ENCODE results near the gene CCDC80.
"Not testable (repeated sequence)": the region's sequence is repeated elsewhere in the genome, so short reads cannot be mapped to it uniquely, and the experiment has no call there.

Gene CCDC80

DNA sequence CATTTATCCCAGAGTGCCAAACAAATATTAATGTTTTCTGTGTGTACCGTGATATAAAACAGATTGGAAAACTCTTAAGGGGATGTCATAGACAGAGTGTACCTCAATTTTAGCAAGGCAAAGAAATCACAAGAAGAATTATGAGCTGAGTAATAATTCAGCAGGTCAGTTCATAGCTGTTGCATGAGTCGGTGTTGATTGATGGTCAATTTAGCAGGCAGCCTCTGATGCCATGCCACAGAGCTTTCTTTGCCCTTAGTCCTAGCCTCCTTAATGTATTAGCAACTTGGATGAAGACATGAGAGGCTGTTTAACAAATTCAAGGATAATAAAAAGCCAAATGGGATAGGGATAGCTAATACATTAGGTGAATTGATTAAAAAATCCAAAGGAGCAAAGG lies 72.3 kb downstream of the CCDC80 start:
- TF ChIP-seq, protein P1, sequence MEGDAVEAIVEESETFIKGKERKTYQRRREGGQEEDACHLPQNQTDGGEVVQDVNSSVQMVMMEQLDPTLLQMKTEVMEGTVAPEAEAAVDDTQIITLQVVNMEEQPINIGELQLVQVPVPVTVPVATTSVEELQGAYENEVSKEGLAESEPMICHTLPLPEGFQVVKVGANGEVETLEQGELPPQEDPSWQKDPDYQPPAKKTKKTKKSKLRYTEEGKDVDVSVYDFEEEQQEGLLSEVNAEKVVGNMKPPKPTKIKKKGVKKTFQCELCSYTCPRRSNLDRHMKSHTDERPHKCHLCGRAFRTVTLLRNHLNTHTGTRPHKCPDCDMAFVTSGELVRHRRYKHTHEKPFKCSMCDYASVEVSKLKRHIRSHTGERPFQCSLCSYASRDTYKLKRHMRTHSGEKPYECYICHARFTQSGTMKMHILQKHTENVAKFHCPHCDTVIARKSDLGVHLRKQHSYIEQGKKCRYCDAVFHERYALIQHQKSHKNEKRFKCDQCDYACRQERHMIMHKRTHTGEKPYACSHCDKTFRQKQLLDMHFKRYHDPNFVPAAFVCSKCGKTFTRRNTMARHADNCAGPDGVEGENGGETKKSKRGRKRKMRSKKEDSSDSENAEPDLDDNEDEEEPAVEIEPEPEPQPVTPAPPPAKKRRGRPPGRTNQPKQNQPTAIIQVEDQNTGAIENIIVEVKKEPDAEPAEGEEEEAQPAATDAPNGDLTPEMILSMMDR (conservative IDR thresholded peaks at IDR 0.05; ENCODE audit: low read depth, low read length) = no peak
- Histone ChIP-seq H3K27me3 (ENCODE audit: insufficient read depth, low read depth) (no peaks in the 10 kb centered on the region), H3K9ac (no peak overlapping the region), H3K4me2 (no peak overlapping the region), H3K4me3 (IDR thresholded peaks at IDR 0.05; ENCODE audit: insufficient read depth, low read depth, low read length) (no peak overlapping the region), H3K36me3 (ENCODE audit: insufficient read depth) (no peaks in the 10 kb centered on the region), H2AFZ (ENCODE audit: low read depth) (no peak overlapping the region), H3K79me2 (ENCODE audit: insufficient read depth, low read depth) (no peaks in the 10 kb centered on the region; the same call in 1 of the 2 replicates), H3K27ac (no peak overlapping the region), H3K4me1 (ENCODE audit: low read depth, poor library complexity, severe bottlenecking) (peaks cover under 1% of the 10 kb centered on the region), H4K20me1 (ENCODE audit: insufficient read depth) (no peaks in the 10 kb centered on the region)

- Histone ChIP-seq H4K20me1 (ENCODE audit: insufficient read depth) (no peaks in the 10 kb centered on the region), H3K27ac (no peak overlapping the region), H3K4me1 (ENCODE audit: low read depth, poor library complexity, severe bottlenecking) (peaks cover 14% of the 10 kb centered on the region), H3K79me2 (ENCODE audit: insufficient read depth, low read depth) (peaks cover 15% of the 10 kb centered on the region), H3K4me2 (no peak overlapping the region), H3K36me3 (ENCODE audit: insufficient read depth) (no peaks in the 10 kb centered on the region), H3K27me3 (ENCODE audit: insufficient read depth, low read depth) (no peaks in the 10 kb centered on the region), H2AFZ (ENCODE audit: low read depth) (no peak overlapping the region), H3K9ac (no peak overlapping the region), H3K4me3 (IDR thresholded peaks at IDR 0.05; ENCODE audit: insufficient read depth, low read depth, low read length) (no peak overlapping the region)
- TF ChIP-seq, protein P1 (conservative IDR thresholded peaks at IDR 0.05; ENCODE audit: low read depth, low read length) = no peak
Measured at GRCh38 chr3:112564940-112565305, 76.0 kb downstream of the CCDC80 start.

DNA sequence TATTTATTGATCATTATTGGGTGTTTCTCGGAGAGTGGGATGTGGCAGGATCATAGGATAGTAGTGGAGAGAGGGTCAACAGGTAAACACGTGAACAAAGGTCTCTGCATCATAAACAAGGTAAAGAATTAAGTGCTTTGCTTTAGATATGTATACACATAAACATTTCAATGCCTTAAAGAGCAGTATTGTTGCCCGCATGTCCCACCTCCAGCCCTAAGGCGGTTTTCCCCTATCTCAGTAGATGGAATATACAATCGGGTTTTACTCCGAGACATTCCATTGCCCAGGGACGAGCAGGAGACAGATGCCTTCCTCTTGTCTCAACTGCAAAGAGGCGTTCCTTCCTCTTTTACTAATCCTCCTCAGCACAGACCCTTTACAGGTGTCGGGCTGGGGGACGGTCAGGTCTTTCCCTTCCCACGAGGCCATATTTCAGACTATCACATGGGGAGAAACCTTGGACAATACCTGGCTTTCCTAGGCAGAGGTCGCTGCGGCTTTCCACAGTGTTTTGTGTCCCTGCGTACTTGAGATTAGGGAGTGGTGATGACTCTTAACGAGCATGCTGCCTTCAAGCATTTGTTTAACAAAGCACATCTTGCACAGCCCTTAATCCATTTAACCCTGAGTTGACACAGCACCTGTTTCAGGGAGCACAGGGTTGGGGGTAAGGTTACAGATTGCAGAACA lies 76.5 kb downstream of the CCDC80 start:
- H3K4me3 ChIP-seq (IDR thresholded peaks at IDR 0.05; ENCODE audit: insufficient read depth, low read depth, low read length); H3K27ac ChIP-seq; H3K4me2 ChIP-seq; H3K9ac ChIP-seq; H2AFZ ChIP-seq (ENCODE audit: low read depth); H4K20me1 ChIP-seq (ENCODE audit: insufficient read depth); H3K27me3 ChIP-seq (ENCODE audit: insufficient read depth, low read depth); H3K36me3 ChIP-seq (ENCODE audit: insufficient read depth): not testable (repeated sequence)
- H3K4me1 ChIP-seq (ENCODE audit: low read depth, poor library complexity, severe bottlenecking) = peaks cover 19% of the 10 kb centered on the region
- peaks cover 20% of the 10 kb centered on the region for H3K79me2 ChIP-seq (ENCODE audit: insufficient read depth, low read depth)

DNA sequence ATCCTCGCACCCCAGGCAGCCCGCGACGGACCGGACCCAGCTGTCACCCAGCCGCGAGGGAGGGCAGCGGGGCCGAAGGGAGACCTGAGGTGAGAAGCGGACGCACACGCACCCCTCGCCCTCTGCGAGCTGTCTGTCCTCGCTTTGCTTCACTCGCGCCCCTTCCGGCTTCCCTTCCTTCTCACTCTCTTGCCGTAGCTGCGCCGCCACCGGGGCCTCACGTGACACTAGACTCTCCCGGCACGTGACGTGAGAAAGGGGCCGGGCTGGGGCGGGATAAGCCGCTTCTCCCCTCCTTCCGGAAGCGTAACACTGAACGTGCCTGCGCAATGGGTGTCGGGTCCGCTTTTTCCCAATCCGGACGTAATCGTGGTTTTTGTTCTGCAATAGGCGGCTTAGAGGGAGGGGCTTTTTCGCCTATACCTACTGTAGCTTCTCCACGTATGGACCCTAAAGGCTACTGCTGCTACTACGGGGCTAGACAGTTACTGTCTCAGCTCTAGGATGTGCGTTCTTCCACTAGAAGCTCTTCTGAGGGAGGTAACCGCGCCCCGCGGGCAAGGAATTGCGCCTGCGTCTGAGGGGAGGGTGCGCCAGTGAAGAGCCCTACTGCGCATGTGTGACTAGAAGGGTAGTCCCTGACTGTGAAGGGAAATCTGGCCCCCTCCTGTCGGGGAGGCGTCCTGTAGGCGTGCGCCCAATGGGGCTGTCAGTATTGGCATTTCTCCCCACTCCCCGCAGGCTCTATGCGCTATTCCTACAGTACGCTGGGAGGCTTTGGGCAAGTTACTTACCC lies 79.0 kb downstream of the CCDC80 start, which contains the start of the genes ATG3 and SLC35A5:
Gene ATG3, minus strand, starts transcription at position 229 of the 796 bp plus-strand sequence. CDS start 434 bp downstream, outside the sequence.
Gene SLC35A5, plus strand, starts transcription at position 312 of the 796 bp plus-strand sequence. CDS start 1,359 bp downstream, outside the sequence.
- Histone ChIP-seq H3K27ac (peak within 1 kb of the TSS; percentile 79), H3K4me1 (ENCODE audit: low read depth, poor library complexity, severe bottlenecking) (peaks cover 38% of the 10 kb centered on the region), H3K27me3 (ENCODE audit: insufficient read depth, low read depth) (no peaks in the 10 kb centered on the region), H3K79me2 (ENCODE audit: insufficient read depth, low read depth) (peaks cover 45% of the 10 kb centered on the region), H2AFZ (ENCODE audit: low read depth) (peak within 1 kb of the TSS; percentile 83), H3K4me2 (peak within 1 kb of the TSS; percentile 84), H3K36me3 (ENCODE audit: insufficient read depth) (no peaks in the 10 kb centered on the region; the same call in 1 of the 2 replicates), H3K4me3 (IDR thresholded peaks at IDR 0.05; ENCODE audit: insufficient read depth, low read depth, low read length) (peak within 1 kb of the TSS; percentile 85), H4K20me1 (ENCODE audit: insufficient read depth) (no peaks in the 10 kb centered on the region), H3K9ac (peak within 1 kb of the TSS; percentile 76)
- TF ChIP-seq, protein P1 (conservative IDR thresholded peaks at IDR 0.05; ENCODE audit: low read depth, low read length) = no peak
